ENCODE results near the gene PAK4. TPM values are rescaled to one million over a fixed set of nuclear protein-coding genes. Genes with fewer than 3 reads are reported as not detected.

Gene PAK4
- total RNA-seq, 1 experiment from 2014 or later, result 63.1 TPM

DNA sequence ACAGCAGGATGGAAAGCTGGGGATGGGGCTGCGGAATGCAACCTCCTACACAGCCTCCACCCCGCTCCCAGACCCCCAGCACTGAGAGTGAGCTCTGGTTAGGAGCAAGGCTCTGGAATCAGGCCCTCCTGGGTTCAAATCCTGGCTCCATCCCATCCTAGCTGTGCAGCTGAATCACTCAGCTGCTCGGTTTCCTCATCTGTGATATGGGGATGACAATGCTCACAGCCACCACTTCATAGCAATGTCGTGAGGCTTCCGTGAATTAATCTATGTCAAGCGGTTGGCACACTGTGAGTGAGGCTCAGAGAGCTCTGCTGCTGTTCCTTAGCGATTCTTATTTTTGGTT, 40.9 kb upstream of the PAK4 start:
- no peak overlapping the region for H2BK5ac ChIP-seq (ENCODE audit: insufficient read length, low read length)
- TF ChIP-seq, protein P1, sequence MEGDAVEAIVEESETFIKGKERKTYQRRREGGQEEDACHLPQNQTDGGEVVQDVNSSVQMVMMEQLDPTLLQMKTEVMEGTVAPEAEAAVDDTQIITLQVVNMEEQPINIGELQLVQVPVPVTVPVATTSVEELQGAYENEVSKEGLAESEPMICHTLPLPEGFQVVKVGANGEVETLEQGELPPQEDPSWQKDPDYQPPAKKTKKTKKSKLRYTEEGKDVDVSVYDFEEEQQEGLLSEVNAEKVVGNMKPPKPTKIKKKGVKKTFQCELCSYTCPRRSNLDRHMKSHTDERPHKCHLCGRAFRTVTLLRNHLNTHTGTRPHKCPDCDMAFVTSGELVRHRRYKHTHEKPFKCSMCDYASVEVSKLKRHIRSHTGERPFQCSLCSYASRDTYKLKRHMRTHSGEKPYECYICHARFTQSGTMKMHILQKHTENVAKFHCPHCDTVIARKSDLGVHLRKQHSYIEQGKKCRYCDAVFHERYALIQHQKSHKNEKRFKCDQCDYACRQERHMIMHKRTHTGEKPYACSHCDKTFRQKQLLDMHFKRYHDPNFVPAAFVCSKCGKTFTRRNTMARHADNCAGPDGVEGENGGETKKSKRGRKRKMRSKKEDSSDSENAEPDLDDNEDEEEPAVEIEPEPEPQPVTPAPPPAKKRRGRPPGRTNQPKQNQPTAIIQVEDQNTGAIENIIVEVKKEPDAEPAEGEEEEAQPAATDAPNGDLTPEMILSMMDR (conservative IDR thresholded peaks at IDR 0.05), result no peak
- H4K91ac ChIP-seq (ENCODE audit: insufficient read length, low read depth, low read length), result no peak overlapping the region
- H3K27me3 ChIP-seq (ENCODE audit: insufficient read depth, low read length), result peaks cover 16% of the 10 kb centered on the region; the same call in 1 of the 2 replicates
- H3T11ph ChIP-seq (ENCODE audit: low read length), result no peak overlapping the region
- no peak overlapping the region for H2BK12ac ChIP-seq (ENCODE audit: insufficient read length, low read depth, low read length)
- H2BK20ac ChIP-seq (ENCODE audit: low read depth, low read length, poor library complexity, severe bottlenecking), result no peak overlapping the region
- no peaks in the 10 kb centered on the region for H3K9me3 ChIP-seq (ENCODE audit: control insufficient read depth, low read depth, low read length)
- DNase-seq, result no peak
- peaks cover 8% of the 10 kb centered on the region for H3K23me2 ChIP-seq (ENCODE audit: insufficient read length, low read depth, low read length, poor library complexity, severe bottlenecking)
- no peak overlapping the region for H3K18ac ChIP-seq (ENCODE audit: insufficient read length, low read depth, low read length)
- no peak overlapping the region for H3K9ac ChIP-seq (ENCODE audit: extremely low read depth, insufficient read length, low read length)
- no peak overlapping the region for H4K5ac ChIP-seq (ENCODE audit: insufficient read length, low read depth, low read length)
- WGBS (ENCODE audit: extremely low coverage, insufficient read length, low lambda C conversion rate), result no CpG with 5 or more reads among the region's 7 CpGs
- H3K36me3 Mint-ChIP-seq (ENCODE audit: insufficient read depth in 1 of 3, low read depth in 3 of 3), result no peaks in the 10 kb centered on the region
- H3K9me3 Mint-ChIP-seq, result no peaks in the 10 kb centered on the region; a peak in 2 of 5 replicates
- H2BK15ac ChIP-seq (ENCODE audit: low read depth, low read length), result no peak overlapping the region
- H3K4me1 ChIP-seq (ENCODE audit: insufficient read depth, low read length), result no peaks in the 10 kb centered on the region
- H3K27ac ChIP-seq (ENCODE audit: insufficient read length, low read depth, low read length), result no peak overlapping the region
- no peak overlapping the region for H3K23ac ChIP-seq (ENCODE audit: insufficient read length, low read depth, low read length)
- no peak overlapping the region for H3K27ac Mint-ChIP-seq
- H2AFZ ChIP-seq (ENCODE audit: low read length), result peak overlapping the region; percentile 72
- H3K79me1 ChIP-seq (ENCODE audit: insufficient read depth, low read depth, low read length, poor library complexity, severe bottlenecking), result no peaks in the 10 kb centered on the region
- H3K27me3 Mint-ChIP-seq (ENCODE audit: low read depth), result peaks cover 88% of the 10 kb centered on the region
- H2AK5ac ChIP-seq (ENCODE audit: insufficient read length, low read length), result no peak overlapping the region
- no peak overlapping the region for H3K14ac ChIP-seq (ENCODE audit: insufficient read depth, low read length)
- no peaks in the 10 kb centered on the region for H4K20me1 ChIP-seq (ENCODE audit: control insufficient read depth, insufficient read depth, insufficient read length)
- no peak overlapping the region for H2BK120ac ChIP-seq (ENCODE audit: low read depth, low read length, poor library complexity, severe bottlenecking)
- H3K4ac ChIP-seq (ENCODE audit: low read depth, low read length), result no peak overlapping the region
- H4K8ac ChIP-seq (replicated peaks; ENCODE audit: insufficient read length, low read depth, low read length), result no peak overlapping the region
- H3K4me3 Mint-ChIP-seq, result peak overlapping the region; percentile 64 to 85
- no peak overlapping the region for H3K56ac ChIP-seq (ENCODE audit: insufficient read length, low read depth, low read length)
- no peaks in the 10 kb centered on the region for H3K79me2 ChIP-seq (ENCODE audit: insufficient read depth, low read length)
- H3K4me2 ChIP-seq (ENCODE audit: insufficient read depth, insufficient read length, low read length), result peak overlapping the region; percentile 49
- H3K4me1 Mint-ChIP-seq, result peaks cover 16 to 20% of the 10 kb centered on the region in 2 experiments

Measured in H9 (cell line).